ENCODE measurements around the gene ESRRA.

DNA sequence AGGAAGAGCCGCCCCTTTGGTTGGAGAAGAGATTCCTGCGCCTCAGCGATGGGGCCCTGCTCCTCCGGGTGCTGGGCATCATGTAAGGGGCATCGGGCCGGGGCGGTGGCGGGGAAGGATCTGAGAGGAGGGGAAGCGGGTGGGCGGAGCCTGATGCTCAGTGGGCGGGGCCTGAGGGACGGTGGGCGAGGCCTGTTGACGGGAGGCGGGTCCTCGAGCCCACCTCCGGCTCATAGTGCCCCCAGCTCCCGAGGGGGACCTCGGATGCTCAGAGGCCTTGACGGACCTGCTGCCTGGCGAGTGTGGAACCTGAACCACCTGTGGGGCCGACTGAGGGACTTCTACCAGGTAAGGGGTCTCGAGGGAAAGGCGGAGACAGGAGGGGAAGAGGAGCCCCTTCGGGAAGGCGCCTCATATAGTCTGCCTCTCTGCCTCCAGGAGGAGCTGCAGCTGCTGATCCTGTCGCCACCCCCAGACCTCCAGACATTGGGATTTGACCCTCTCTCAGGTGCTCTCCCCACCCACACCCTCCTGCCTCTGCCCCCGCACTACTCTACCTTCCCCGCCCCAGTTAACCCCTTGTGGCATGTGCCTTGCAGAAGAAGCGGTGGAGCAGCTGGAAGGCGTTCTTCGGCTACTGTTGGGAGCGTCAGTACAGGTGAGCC, 35.5 kb downstream of the ESRRA start:
- TF ChIP-seq NFRKB (IDR thresholded peaks at IDR 0.05) (no peak), FOXK2 (IDR thresholded peaks at IDR 0.05) (no peak), SP1 (IDR thresholded peaks at IDR 0.05) (no peak), BHLHE40 (IDR thresholded peaks at IDR 0.05; ENCODE audit: borderline replicate concordance) (no peak), TARDBP (IDR thresholded peaks at IDR 0.05) (no peak), ZNF384 (IDR thresholded peaks at IDR 0.05) (no peak), FOXM1 (IDR thresholded peaks at IDR 0.05; ENCODE audit: borderline replicate concordance) (no peak)
- TF ChIP-seq, protein P1, sequence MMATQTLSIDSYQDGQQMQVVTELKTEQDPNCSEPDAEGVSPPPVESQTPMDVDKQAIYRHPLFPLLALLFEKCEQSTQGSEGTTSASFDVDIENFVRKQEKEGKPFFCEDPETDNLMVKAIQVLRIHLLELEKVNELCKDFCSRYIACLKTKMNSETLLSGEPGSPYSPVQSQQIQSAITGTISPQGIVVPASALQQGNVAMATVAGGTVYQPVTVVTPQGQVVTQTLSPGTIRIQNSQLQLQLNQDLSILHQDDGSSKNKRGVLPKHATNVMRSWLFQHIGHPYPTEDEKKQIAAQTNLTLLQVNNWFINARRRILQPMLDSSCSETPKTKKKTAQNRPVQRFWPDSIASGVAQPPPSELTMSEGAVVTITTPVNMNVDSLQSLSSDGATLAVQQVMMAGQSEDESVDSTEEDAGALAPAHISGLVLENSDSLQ (IDR thresholded peaks at IDR 0.05): no peak

Data from HEK293T (cell line).